ENCODE data around the gene SEC61B.

Gene SEC61B

DNA sequence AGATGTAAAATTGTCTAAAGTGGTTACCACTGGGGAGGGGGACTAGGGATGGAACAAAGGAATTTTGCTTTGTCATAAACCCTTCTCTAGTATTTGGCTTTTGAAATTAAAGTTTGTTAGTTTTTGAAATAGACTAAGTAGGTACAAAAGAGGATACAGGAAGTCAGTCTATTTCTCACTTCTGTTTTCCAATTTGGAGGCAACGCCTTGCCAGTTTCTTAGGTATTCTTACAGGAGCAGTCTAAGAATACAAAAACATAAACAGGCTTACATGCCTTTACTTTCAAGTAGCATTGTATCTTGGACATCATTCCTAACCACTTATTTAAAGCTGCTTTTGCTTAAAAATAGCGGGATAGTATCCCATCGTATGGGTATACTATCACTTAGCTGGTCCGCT, 34.8 kb upstream of the SEC61B start:
- H3K27me3 ChIP-seq (ENCODE audit: control insufficient read depth in 1 of 2, insufficient read depth in 1 of 2, low read length in 2 of 2), result peaks cover 31 to 48% of the 10 kb centered on the region in 2 experiments
- no peak for DNase-seq
- H3K23ac ChIP-seq (ENCODE audit: low read length in 2 of 2), result no peak overlapping the region
- H3K4ac ChIP-seq (ENCODE audit: low read depth in 1 of 2, low read length in 2 of 2), result no peak overlapping the region
- no peak overlapping the region for H3K27ac ChIP-seq (ENCODE audit: low read length, poor library complexity, severe bottlenecking)
- H2BK15ac ChIP-seq (ENCODE audit: low read depth, poor library complexity, severe bottlenecking), result no peak overlapping the region
- no peak overlapping the region for H3K4me2 ChIP-seq (ENCODE audit: low read length, poor library complexity, severe bottlenecking)
- no peaks in the 10 kb centered on the region for H3K36me3 ChIP-seq (ENCODE audit: control insufficient read depth in 1 of 2, insufficient read depth in 2 of 2, low read depth in 1 of 2, low read length in 2 of 2)
- H3K9ac ChIP-seq (ENCODE audit: low read length), result no peak overlapping the region
- peaks cover 8% of the 10 kb centered on the region for H3K4me1 ChIP-seq (ENCODE audit: control insufficient read depth, insufficient read depth, low read depth, low read length)
- H2BK5ac ChIP-seq (ENCODE audit: low read depth, low read length, poor library complexity, severe bottlenecking), result no peak overlapping the region
- no peak overlapping the region for H4K91ac ChIP-seq (ENCODE audit: low read length)
- no peak overlapping the region for H3K4me3 ChIP-seq (ENCODE audit: insufficient read depth in 1 of 2, low read depth in 1 of 2, low read length in 2 of 2)
- 96% methylated on average over 4 of the region's 4 CpGs for WGBS
- H3K79me1 ChIP-seq (replicated peaks; ENCODE audit: low read length, poor library complexity, severe bottlenecking), result no peaks in the 10 kb centered on the region
- no peak overlapping the region for H2AK5ac ChIP-seq (ENCODE audit: low read length, severe bottlenecking)
- H3K18ac ChIP-seq (ENCODE audit: low read depth in 1 of 2, low read length in 2 of 2), result no peak overlapping the region
- H3K14ac ChIP-seq (ENCODE audit: low read length in 2 of 2), result no peak overlapping the region
- no peak overlapping the region for H2BK120ac ChIP-seq (ENCODE audit: low read depth, low read length)
- H3K9me3 ChIP-seq (ENCODE audit: control insufficient read depth, low read length), result no peaks in the 10 kb centered on the region
- H4K8ac ChIP-seq (ENCODE audit: low read length), result no peak overlapping the region
- H2BK12ac ChIP-seq (ENCODE audit: low read length in 2 of 2), result no peak overlapping the region
- H2AFZ ChIP-seq (ENCODE audit: low read depth, low read length), result no peak overlapping the region

DNA sequence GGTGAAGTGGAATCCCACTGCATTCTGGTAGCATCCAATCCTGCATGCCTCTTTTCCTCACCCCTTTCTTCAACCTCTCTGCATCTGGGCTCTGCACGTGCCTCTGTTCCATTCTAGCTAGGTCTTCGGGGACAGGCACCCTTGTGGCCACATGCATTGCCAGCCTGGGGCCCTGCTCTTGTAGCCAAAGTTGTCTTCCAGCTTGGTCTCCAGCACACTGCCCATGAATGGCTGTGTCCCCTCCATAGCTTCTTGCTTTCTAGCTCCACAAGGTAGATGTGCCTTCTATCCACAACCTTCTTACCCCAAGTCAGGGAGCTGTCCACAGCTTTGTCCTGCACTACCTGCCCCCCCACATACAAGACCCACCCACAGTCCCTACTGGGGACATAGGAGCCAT, 32.9 kb upstream of the SEC61B start:
- no peak overlapping the region for H3K27ac ChIP-seq (ENCODE audit: low read length, poor library complexity, severe bottlenecking)
- 71% methylated on average over 2 of the region's 2 CpGs for WGBS
- no peaks in the 10 kb centered on the region for H3K9me3 ChIP-seq (ENCODE audit: control insufficient read depth, low read length)

DNA sequence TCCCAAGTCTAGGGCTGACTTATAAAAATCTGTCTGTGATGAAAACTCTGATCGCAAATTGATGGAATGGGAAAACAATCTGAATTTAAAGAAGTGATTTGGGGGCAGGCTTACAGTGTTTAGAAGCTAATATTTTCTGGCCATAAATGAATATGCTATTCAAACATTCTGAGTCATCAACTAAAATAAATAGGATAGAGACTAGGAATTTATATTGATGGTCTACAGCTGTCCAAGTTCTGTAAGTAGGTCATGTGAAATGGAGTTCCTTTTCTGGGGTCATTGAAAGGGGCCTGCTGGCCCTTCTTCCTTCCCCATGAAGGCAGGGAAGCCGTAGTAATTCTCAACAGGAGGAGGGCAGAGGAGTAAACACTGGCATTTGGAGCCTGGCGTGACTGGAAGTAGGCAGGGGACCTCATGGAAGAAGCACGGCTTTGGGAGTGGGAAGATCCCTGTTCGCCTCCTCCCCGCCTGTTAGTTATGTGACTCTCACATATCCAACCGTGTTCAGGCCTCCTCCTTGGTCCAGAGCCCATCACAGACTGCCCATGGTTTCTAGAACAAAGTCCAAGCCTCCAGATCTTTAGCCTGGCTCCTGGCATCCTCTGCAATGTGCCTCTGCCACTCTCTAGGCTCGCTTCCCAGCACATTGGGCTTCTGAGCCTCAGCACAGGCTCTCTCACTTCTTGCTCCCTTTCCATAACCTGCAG, 32.0 kb upstream of the SEC61B start:
- no peak overlapping the region for H2BK12ac ChIP-seq (ENCODE audit: low read length in 2 of 2)
- no peak overlapping the region for H2AFZ ChIP-seq (ENCODE audit: low read depth, low read length)
- peaks cover 5% of the 10 kb centered on the region for H3K9me3 ChIP-seq (ENCODE audit: control insufficient read depth, low read length)
- H2AK5ac ChIP-seq (ENCODE audit: low read length, severe bottlenecking), result no peak overlapping the region
- no peaks in the 10 kb centered on the region for H3K36me3 ChIP-seq (ENCODE audit: control insufficient read depth in 1 of 2, insufficient read depth in 2 of 2, low read depth in 1 of 2, low read length in 2 of 2)
- H3K4ac ChIP-seq (ENCODE audit: low read depth in 1 of 2, low read length in 2 of 2), result no peak overlapping the region
- no peak overlapping the region for H2BK5ac ChIP-seq (ENCODE audit: low read depth, low read length, poor library complexity, severe bottlenecking)
- WGBS, result 70% methylated on average over 8 of the region's 8 CpGs
- no peak overlapping the region for H4K91ac ChIP-seq (ENCODE audit: low read length)
- peaks cover 44 to 48% of the 10 kb centered on the region in 2 experiments for H3K27me3 ChIP-seq (ENCODE audit: control insufficient read depth in 1 of 2, insufficient read depth in 1 of 2, low read length in 2 of 2)
- H3K18ac ChIP-seq (ENCODE audit: low read depth in 1 of 2, low read length in 2 of 2), result no peak overlapping the region
- no peaks in the 10 kb centered on the region for H3K79me1 ChIP-seq (replicated peaks; ENCODE audit: low read length, poor library complexity, severe bottlenecking)
- no peak overlapping the region for H2BK120ac ChIP-seq (ENCODE audit: low read depth, low read length)
- no peak overlapping the region for H3K4me3 ChIP-seq (ENCODE audit: insufficient read depth in 1 of 2, low read depth in 1 of 2, low read length in 2 of 2)
- no peak overlapping the region for H3K23ac ChIP-seq (ENCODE audit: low read length in 2 of 2)
- peak overlapping the region; percentile 44 for H2BK15ac ChIP-seq (ENCODE audit: low read depth, poor library complexity, severe bottlenecking)
- H3K27ac ChIP-seq (ENCODE audit: low read length, poor library complexity, severe bottlenecking), result no peak overlapping the region
- no peak overlapping the region for H4K8ac ChIP-seq (ENCODE audit: low read length)
- peaks cover 1% of the 10 kb centered on the region for H3K4me1 ChIP-seq (ENCODE audit: control insufficient read depth, insufficient read depth, low read depth, low read length)
- DNase-seq, result no peak
- no peak overlapping the region for H3K14ac ChIP-seq (ENCODE audit: low read length in 2 of 2)
- H3K9ac ChIP-seq (ENCODE audit: low read length), result no peak overlapping the region
- H3K4me2 ChIP-seq (ENCODE audit: low read length, poor library complexity, severe bottlenecking), result no peak overlapping the region

More for the DNA sequence above, 32.9 kb upstream of the SEC61B start:
- no peak overlapping the region for H3K4ac ChIP-seq (ENCODE audit: low read depth in 1 of 2, low read length in 2 of 2)
- no peak overlapping the region for H3K4me3 ChIP-seq (ENCODE audit: insufficient read depth in 1 of 2, low read depth in 1 of 2, low read length in 2 of 2)
- H3K14ac ChIP-seq (ENCODE audit: low read length in 2 of 2), result no peak overlapping the region
- no peak overlapping the region for H2AK5ac ChIP-seq (ENCODE audit: low read length, severe bottlenecking)
- no peaks in the 10 kb centered on the region for H3K36me3 ChIP-seq (ENCODE audit: control insufficient read depth in 1 of 2, insufficient read depth in 2 of 2, low read depth in 1 of 2, low read length in 2 of 2)
- H2BK12ac ChIP-seq (ENCODE audit: low read length in 2 of 2), result no peak overlapping the region
- peaks cover 43 to 48% of the 10 kb centered on the region in 2 experiments for H3K27me3 ChIP-seq (ENCODE audit: control insufficient read depth in 1 of 2, insufficient read depth in 1 of 2, low read length in 2 of 2)
- H4K8ac ChIP-seq (ENCODE audit: low read length), result no peak overlapping the region
- no peak overlapping the region for H3K4me2 ChIP-seq (ENCODE audit: low read length, poor library complexity, severe bottlenecking)
- H2BK120ac ChIP-seq (ENCODE audit: low read depth, low read length), result no peak overlapping the region
- H3K18ac ChIP-seq (ENCODE audit: low read depth in 1 of 2, low read length in 2 of 2), result no peak overlapping the region
- H3K4me1 ChIP-seq (ENCODE audit: control insufficient read depth, insufficient read depth, low read depth, low read length), result peaks cover 5% of the 10 kb centered on the region
- H2BK15ac ChIP-seq (ENCODE audit: low read depth, poor library complexity, severe bottlenecking), result no peak overlapping the region
- DNase-seq, result no peak
- H3K9ac ChIP-seq (ENCODE audit: low read length), result no peak overlapping the region
- no peak overlapping the region for H2AFZ ChIP-seq (ENCODE audit: low read depth, low read length)
- H3K23ac ChIP-seq (ENCODE audit: low read length in 2 of 2), result no peak overlapping the region
- no peak overlapping the region for H4K91ac ChIP-seq (ENCODE audit: low read length)
- H3K79me1 ChIP-seq (replicated peaks; ENCODE audit: low read length, poor library complexity, severe bottlenecking), result no peaks in the 10 kb centered on the region
- no peak overlapping the region for H2BK5ac ChIP-seq (ENCODE audit: low read depth, low read length, poor library complexity, severe bottlenecking)

- Histone ChIP-seq H2BK5ac (ENCODE audit: low read depth, low read length, poor library complexity, severe bottlenecking) (no peak overlapping the region), H3K4me3 (ENCODE audit: insufficient read depth in 1 of 2, low read depth in 1 of 2, low read length in 2 of 2) (no peak overlapping the region), H3K27me3 (ENCODE audit: control insufficient read depth in 1 of 2, insufficient read depth in 1 of 2, low read length in 2 of 2) (peaks cover 44 to 48% of the 10 kb centered on the region in 2 experiments), H2AFZ (ENCODE audit: low read depth, low read length) (no peak overlapping the region), H3K36me3 (ENCODE audit: control insufficient read depth in 1 of 2, insufficient read depth in 2 of 2, low read depth in 1 of 2, low read length in 2 of 2) (no peaks in the 10 kb centered on the region), H3K79me1 (replicated peaks; ENCODE audit: low read length, poor library complexity, severe bottlenecking) (no peaks in the 10 kb centered on the region), H2BK15ac (ENCODE audit: low read depth, poor library complexity, severe bottlenecking) (peak overlapping the region; percentile 44), H3K4me2 (ENCODE audit: low read length, poor library complexity, severe bottlenecking) (no peak overlapping the region), H4K8ac (ENCODE audit: low read length) (no peak overlapping the region), H3K9me3 (ENCODE audit: control insufficient read depth, low read length) (peaks cover 7% of the 10 kb centered on the region), H2AK5ac (ENCODE audit: low read length, severe bottlenecking) (no peak overlapping the region), H3K23ac (ENCODE audit: low read length in 2 of 2) (no peak overlapping the region), H2BK12ac (ENCODE audit: low read length in 2 of 2) (no peak overlapping the region), H3K4ac (ENCODE audit: low read depth in 1 of 2, low read length in 2 of 2) (no peak overlapping the region), H3K9ac (ENCODE audit: low read length) (no peak overlapping the region), H3K18ac (ENCODE audit: low read depth in 1 of 2, low read length in 2 of 2) (no peak overlapping the region), H4K91ac (ENCODE audit: low read length) (no peak overlapping the region), H3K14ac (ENCODE audit: low read length in 2 of 2) (no peak overlapping the region), H3K27ac (ENCODE audit: low read length, poor library complexity, severe bottlenecking) (no peak overlapping the region), H3K4me1 (ENCODE audit: control insufficient read depth, insufficient read depth, low read depth, low read length) (no peaks in the 10 kb centered on the region), H2BK120ac (ENCODE audit: low read depth, low read length) (no peak overlapping the region)
- no peak for DNase-seq
- 95% methylated on average over 3 of the region's 3 CpGs for WGBS
Observed at GRCh38 chr9:99190597-99191283, 31.3 kb upstream of the SEC61B start.

Measured in mesenchymal stem cell (in vitro differentiated cells and primary cell).